HepG2 (cell line): Measurements from ENCODE around the gene NEK3. TPM values are rescaled to one million over a fixed set of nuclear protein-coding genes. Genes with fewer than 3 reads are reported as not detected.
A peak's percentile ranks its signal among the peaks of the same experiment; 100 is the strongest.
"Not testable (repeated sequence)": the region's sequence is repeated elsewhere in the genome, so short reads cannot be mapped to it uniquely, and the experiment has no call there.

Experiments used
- ATAC-seq: fragments of 200-7000 bp; cut with Tn5 transposase; 3 replicates; pipeline ENCODE4 v1.9.1; 2020; ENCODE audit warnings: mild to moderate bottlenecking, moderate library complexity
- BruUV-seq: library from RNA; stranded (reverse); fragments of 400-500 nt; replicated peaks from 2 replicates; lab custom pipeline; 2021; lab: Mats Ljungman, UMichigan
- CTCF ChIA-PET: fragments of 300-600 bp; formaldehyde crosslinking; extraction: SDS; loops from one replicate; lab custom pipeline; 2021; ENCODE audit warnings: low total read pairs, inconsistent platforms, low intra/inter-chr PET ratio; lab: Yijun Ruan, JAX
- POLR2A ChIA-PET: fragments of 350-600 bp; sonication (Branson Sonifier 250); formaldehyde crosslinking; loops from one replicate; lab custom pipeline; 2020; ENCODE audit warnings: antibody characterized with exemption, inconsistent platforms; lab: Yijun Ruan, JAX
- DNase-seq: peaks from one replicate; pipeline ENCODE4 v3.0.0-alpha.2; 2015; ENCODE audit warnings: low spot score
- FAIRE-seq: peaks from 3 replicates; lab custom pipeline; 2011; peaks lifted over from hg19 to GRCh38; lab: Jason Lieb, UNC
- H2AFZ ChIP-seq: one replicate; pipeline ENCODE4 v1.6.1; 2011; ENCODE audit warnings: low read length, inconsistent platforms
- H3K27ac ChIP-seq: fragments of 300-600 bp; 3 replicates; pipeline ENCODE4 v1.8.0; 2011; ENCODE audit warnings: mixed run types, mild to moderate bottlenecking, mixed read lengths, low read length, inconsistent platforms; ENCODE audit not compliant: insufficient read depth; ENCODE audit errors: extremely low read length
- H3K27me3 ChIP-seq, 2 experiments: fragments of 200-600 bp in 1 of 2; 2 replicates in 1 of 2; 3 replicates in 1 of 2; pipeline versions ENCODE4 v1.6.0 to v1.8.0; 2011; ENCODE audit warnings: low read length in 2 of 2, mild to moderate bottlenecking in 2 of 2, moderate library complexity in 2 of 2, inconsistent platforms in 1 of 2; ENCODE audit not compliant: insufficient read depth in 2 of 2, control insufficient read depth in 1 of 2
- H3K36me3 ChIP-seq, 2 experiments: fragments of 200-600 bp in 1 of 2; replicated peaks in 1 of 2; 2 replicates in 1 of 2; 3 replicates in 1 of 2; pipeline versions ENCODE4 v1.5.1 to v1.8.0; 2011; ENCODE audit warnings: low read length in 2 of 2, inconsistent platforms in 1 of 2; ENCODE audit not compliant: insufficient read depth in 2 of 2, control insufficient read depth in 1 of 2
- H3K4me1 ChIP-seq: 2 replicates; pipeline ENCODE4 v1.5.1; 2012; ENCODE audit warnings: low read length, inconsistent platforms; ENCODE audit not compliant: insufficient read depth
- H3K4me2 ChIP-seq: 2 replicates; pipeline ENCODE4 v1.6.0; 2011; ENCODE audit warnings: low read depth, low read length, inconsistent platforms
- H3K4me3 ChIP-seq, 3 experiments: fragments of 200-600 bp in 1 of 3; sonication (generic), shearing (Covaris generic) in 1 of 3; replicated peaks in 1 of 3; 2 replicates each; pipeline ENCODE4 v1.5.1; 2011 to 2016; ENCODE audit warnings: low read length in 3 of 3, inconsistent platforms in 2 of 3, low read depth in 2 of 3, mild to moderate bottlenecking in 2 of 3, control low read depth in 1 of 3, mixed read lengths in 1 of 3; ENCODE audit not compliant: insufficient read depth in 1 of 3
- H3K79me2 ChIP-seq: one replicate; pipeline ENCODE4 v1.6.1; 2011; ENCODE audit warnings: low read length, inconsistent platforms; ENCODE audit not compliant: insufficient read depth
- H3K9ac ChIP-seq: 2 replicates; pipeline ENCODE4 v1.6.0; 2011; ENCODE audit warnings: mild to moderate bottlenecking, low read depth, low read length, inconsistent platforms; ENCODE audit not compliant: insufficient read depth
- H3K9me3 ChIP-seq: 2 replicates; pipeline ENCODE4 v1.5.1; 2012; ENCODE audit warnings: mild to moderate bottlenecking, low read length
- H4K20me1 ChIP-seq: 2 replicates; pipeline ENCODE4 v1.6.0; 2011; ENCODE audit warnings: inconsistent platforms, mild to moderate bottlenecking, low read length, moderate library complexity; ENCODE audit not compliant: insufficient read depth
- BCL6 ChIP-seq: IDR thresholded peaks from 2 replicates; pipeline ENCODE4 v1.6.1; 2016; ENCODE audit warnings: missing genetic modification reagents, missing compliant biosample characterization
- CEBPG ChIP-seq: IDR thresholded peaks from 2 replicates; pipeline ENCODE4 v1.6.1; 2016
- EP300 ChIP-seq, 3 experiments: sonication (generic) in 1 of 3; formaldehyde crosslinking in 1 of 3; IDR thresholded peaks; 2 replicates each; pipeline versions ENCODE4 v1.5.1 to v1.6.1; 2011 to 2020; ENCODE audit warnings: low read depth in 2 of 3, low read length in 2 of 3, borderline replicate concordance in 1 of 3, improper control_type of control experiment in 1 of 3, mild to moderate bottlenecking in 1 of 3, missing genetic modification reagents in 1 of 3, moderate library complexity in 1 of 3
- FOSL2 ChIP-seq: sonication (generic); formaldehyde crosslinking; IDR thresholded peaks from 2 replicates; pipeline ENCODE4 v1.4.0; 2020; ENCODE audit warnings: missing genetic modification reagents
- FOXK1 ChIP-seq: sonication (generic); formaldehyde crosslinking; IDR thresholded peaks from 2 replicates; pipeline ENCODE4 v1.4.0; 2020; ENCODE audit warnings: low read depth, missing genetic modification reagents, borderline replicate concordance
- FOXP1 ChIP-seq, 2 experiments: fragments of 450-650 bp in 1 of 2; IDR thresholded peaks; 2 replicates each; pipeline ENCODE4 v1.6.1; 2017 to 2018; ENCODE audit warnings: antibody characterized with exemption in 1 of 2
- GATAD2A ChIP-seq: IDR thresholded peaks from 2 replicates; pipeline ENCODE4 v1.6.1; 2016
- HMG20A ChIP-seq: IDR thresholded peaks from 2 replicates; pipeline ENCODE4 v1.6.1; 2016; ENCODE audit warnings: borderline replicate concordance
- HNF4A ChIP-seq: sonication (generic); formaldehyde crosslinking; IDR thresholded peaks from 2 replicates; pipeline ENCODE4 v1.4.0; 2020; ENCODE audit warnings: missing genetic modification reagents
- KDM6A ChIP-seq: IDR thresholded peaks from 2 replicates; pipeline ENCODE4 v1.6.1; 2016; ENCODE audit warnings: low read depth
- NCOA2 ChIP-seq: sonication (generic); formaldehyde crosslinking; IDR thresholded peaks from 2 replicates; pipeline ENCODE4 v1.8.0; 2022; ENCODE audit warnings: inconsistent platforms
- NR2F6 ChIP-seq, 2 experiments: IDR thresholded peaks; 2 replicates each; pipeline ENCODE4 v1.6.1; 2016; ENCODE audit warnings: antibody characterized with exemption in 1 of 2, mild to moderate bottlenecking in 1 of 2
- PAXIP1 ChIP-seq: sonication (generic); formaldehyde crosslinking; conservative IDR thresholded peaks from 2 replicates; pipeline ENCODE4 v1.4.0; 2020; ENCODE audit warnings: mild to moderate bottlenecking, missing genetic modification reagents, moderate library complexity
- RARA ChIP-seq: IDR thresholded peaks from 2 replicates; pipeline ENCODE4 v1.6.1; 2016; ENCODE audit warnings: missing genetic modification reagents, missing compliant biosample characterization
- RXRA ChIP-seq: sonication (generic); formaldehyde crosslinking; IDR thresholded peaks from 2 replicates; pipeline ENCODE4 v1.5.1; 2020; ENCODE audit warnings: missing genetic modification reagents
- SALL1 ChIP-seq: sonication (generic); formaldehyde crosslinking; IDR thresholded peaks from 2 replicates; pipeline ENCODE4 v1.8.0; 2022; ENCODE audit warnings: mild to moderate bottlenecking, missing genetic modification reagents
- SAP130 ChIP-seq: IDR thresholded peaks from 2 replicates; pipeline ENCODE4 v1.6.1; 2016; ENCODE audit warnings: low read depth
- SOX13 ChIP-seq, 3 experiments: fragments of 450-650 bp in 1 of 3; sonication (generic) in 1 of 3; formaldehyde crosslinking in 1 of 3; IDR thresholded peaks in 2 of 3; conservative IDR thresholded peaks in 1 of 3; 2 replicates each; pipeline versions ENCODE4 v1.5.0 to v1.6.1; 2016 to 2020; ENCODE audit warnings: antibody characterized with exemption in 1 of 3, mild to moderate bottlenecking in 1 of 3, missing compliant biosample characterization in 1 of 3, missing genetic modification reagents in 1 of 3, moderate library complexity in 1 of 3
- SOX5 ChIP-seq: IDR thresholded peaks from 2 replicates; pipeline ENCODE4 v1.6.1; 2016; ENCODE audit warnings: borderline replicate concordance
- SOX6 ChIP-seq, 2 experiments: fragments of 450-650 bp in 1 of 2; sonication (generic) in 1 of 2; formaldehyde crosslinking in 1 of 2; IDR thresholded peaks; 2 replicates each; pipeline versions ENCODE4 v1.4.0 to v1.6.1; 2017 to 2020; ENCODE audit warnings: antibody characterized with exemption in 1 of 2, mild to moderate bottlenecking in 1 of 2, missing genetic modification reagents in 1 of 2
- WGBS: methylation state at CpG from one replicate; pipeline ENCODE4 v1.1.6; 2017; ENCODE audit warnings: low lambda C conversion rate; 5-methylcytosine and 5-hydroxymethylcytosine counted together
- in situ Hi-C: cut with HindIII; loops from 2 replicates; pipeline ENCODE4 v1.10.0; 2017; ENCODE audit warnings: low pct_unique_long_range_greater_than_20kb; ENCODE audit not compliant: extremely low pct_ligation_motif_present
- intact Hi-C: fragments of 100-400 bp; cut with micrococcal nuclease; formaldehyde crosslinking; loops from one replicate; pipeline ENCODE4 v1.10.0; 2022; ENCODE audit not compliant: unreplicated experiment
- polyA plus RNA-seq, 8 experiments: library from polyadenylated mRNA; depleted of rRNA in 3 of 8; stranded (reverse) in 7 of 8; unstranded in 1 of 8; fragments of >200 nt; fragmentation: Illumina TruSeq in 4 of 8; extraction: Trizol in 4 of 8; gene quantifications; 2 replicates each; pipeline versions ENCODE4 v1.2.1 to v1.2.3, GENCODE V29; 2011 to 2016; ENCODE audit warnings: low read depth in 4 of 8, missing spikeins in 1 of 8, mixed read lengths in 1 of 8; ENCODE audit not compliant: insufficient read depth in 1 of 8
- total RNA-seq, 5 experiments: library from RNA; depleted of rRNA; stranded (reverse); fragments of >200 nt; fragmentation: Illumina TruSeq; extraction: Trizol; gene quantifications; 2 replicates each; pipeline ENCODE4 v1.2.3, GENCODE V29; 2016; ENCODE audit warnings: low read depth in 1 of 5
- TF ChIP-seq, protein P1 (sequence below): sonication (generic); formaldehyde crosslinking; IDR thresholded peaks from 2 replicates; pipeline ENCODE4 v1.4.0; 2020; ENCODE audit warnings: missing genetic modification reagents, borderline replicate concordance

NEK3 gene
- total and polyA plus RNA-seq, 2 of the 13 experiments (the other 11 are each of a cell fraction or from before 2014, with no cell fraction given): 36.7 to 68.2 TPM

DNA sequence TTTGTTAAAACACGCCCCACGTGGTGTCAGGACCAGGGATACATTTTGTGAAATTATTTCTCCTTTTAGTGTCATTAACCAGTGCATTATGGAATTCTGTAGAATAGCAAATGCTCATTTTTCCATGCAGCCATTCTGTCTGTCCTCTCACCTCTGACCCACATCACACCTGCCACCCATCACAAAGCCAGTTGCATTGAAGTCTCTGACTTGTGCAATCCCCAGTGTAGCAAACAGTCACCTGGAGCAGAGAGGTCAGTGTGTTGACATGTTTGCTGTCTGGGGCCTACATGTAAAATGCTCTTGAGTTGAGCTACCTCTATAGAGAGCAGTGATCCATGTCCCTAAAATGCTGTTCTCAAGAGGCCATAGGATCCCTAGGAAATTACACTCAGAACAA, 47.9 kb upstream of the NEK3 start:
- WGBS: 6% methylated on average over 2 of the region's 2 CpGs
- BruUV-seq; CTCF ChIA-PET; H3K9me3 ChIP-seq; H3K9ac ChIP-seq; H3K36me3 ChIP-seq; H3K4me3 ChIP-seq; in situ Hi-C loops; H3K79me2 ChIP-seq; H3K27ac ChIP-seq; H3K27me3 ChIP-seq; H4K20me1 ChIP-seq; H2AFZ ChIP-seq; TF ChIP-seq SOX6 (IDR thresholded peaks at IDR 0.05); FOXP1 (IDR thresholded peaks at IDR 0.05); EP300 (CRISPR knock-in tag; IDR thresholded peaks at IDR 0.05; ENCODE audit: borderline replicate concordance); SOX13 (IDR thresholded peaks at IDR 0.05): not testable (repeated sequence)
- intact Hi-C loops: loop anchor here (10.0 kb wide), 1 partner anchor 233 kb away; no protein-coding TSS in a partner anchor
- FAIRE-seq (peak; percentile 89), ATAC-seq (peak; percentile 74), DNase-seq (peak; percentile 48)
- Histone ChIP-seq H3K4me1 (peaks cover 72% of the 10 kb centered on the region), H3K4me2 (peak overlapping the region; percentile 69)
- POLR2A ChIA-PET: interaction anchor here (1.5 kb wide), 1 partner anchor 46 kb away, joined by 3 read pairs; no protein-coding TSS in a partner anchor
- peak; percentile 27; the same call in 1 of the 2 replicates for TF ChIP-seq SOX6 (CRISPR knock-in tag; IDR thresholded peaks at IDR 0.05)
- peak; percentile 80; the same call in 1 of the 2 replicates for TF ChIP-seq FOXP1 (CRISPR knock-in tag; IDR thresholded peaks at IDR 0.05)
- TF ChIP-seq GATAD2A (CRISPR knock-in tag): peak; percentile 72
- TF ChIP-seq NR2F6 (IDR thresholded peaks at IDR 0.05): peak; percentile 77
- peak; percentile 85 for TF ChIP-seq NR2F6 (CRISPR knock-in tag; IDR thresholded peaks at IDR 0.05)
- TF ChIP-seq KDM6A (CRISPR knock-in tag): 0 out of 2 replicates have a peak, but pooled peaks have one; percentile 22
- TF ChIP-seq EP300 (IDR thresholded peaks at IDR 0.05; ENCODE audit: low read depth in 2 of 2, low read length in 2 of 2): peak in 1 of 2 experiments; percentile 48; a peak in 2 of 4 replicates
- TF ChIP-seq, protein P1, sequence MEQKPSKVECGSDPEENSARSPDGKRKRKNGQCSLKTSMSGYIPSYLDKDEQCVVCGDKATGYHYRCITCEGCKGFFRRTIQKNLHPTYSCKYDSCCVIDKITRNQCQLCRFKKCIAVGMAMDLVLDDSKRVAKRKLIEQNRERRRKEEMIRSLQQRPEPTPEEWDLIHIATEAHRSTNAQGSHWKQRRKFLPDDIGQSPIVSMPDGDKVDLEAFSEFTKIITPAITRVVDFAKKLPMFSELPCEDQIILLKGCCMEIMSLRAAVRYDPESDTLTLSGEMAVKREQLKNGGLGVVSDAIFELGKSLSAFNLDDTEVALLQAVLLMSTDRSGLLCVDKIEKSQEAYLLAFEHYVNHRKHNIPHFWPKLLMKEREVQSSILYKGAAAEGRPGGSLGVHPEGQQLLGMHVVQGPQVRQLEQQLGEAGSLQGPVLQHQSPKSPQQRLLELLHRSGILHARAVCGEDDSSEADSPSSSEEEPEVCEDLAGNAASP (CRISPR knock-in tag): peak; percentile 65; the same call in 1 of the 2 replicates
- peak; percentile 35; the same call in 1 of the 2 replicates for TF ChIP-seq HMG20A (CRISPR knock-in tag)
- peak; percentile 82 for TF ChIP-seq FOSL2
- peak; percentile 41; the same call in 1 of the 2 replicates for TF ChIP-seq NCOA2
- peak; percentile 80; the same call in 1 of the 2 replicates for TF ChIP-seq RXRA (CRISPR knock-in tag)
- peak; percentile 35; the same call in 1 of the 2 replicates for TF ChIP-seq FOXK1 (CRISPR knock-in tag)
- peak; percentile 12; the same call in 1 of the 2 replicates for TF ChIP-seq SALL1
- TF ChIP-seq SAP130 (CRISPR knock-in tag): peak; percentile 47
- TF ChIP-seq BCL6 (CRISPR knock-in tag): peak; percentile 61
- TF ChIP-seq HNF4A: peak; percentile 28; the same call in 1 of the 2 replicates
- TF ChIP-seq CEBPG (CRISPR knock-in tag): peak; percentile 72
- peak; percentile 57; the same call in 1 of the 2 replicates for TF ChIP-seq SOX5 (CRISPR knock-in tag)
- TF ChIP-seq SOX13 (CRISPR knock-in tag; conservative IDR thresholded peaks at IDR 0.05 in 1 of 2, IDR thresholded peaks at IDR 0.05 in 1 of 2): peak in 1 of 2 experiments; percentile 65; a peak in 2 of 4 replicates
- peak; percentile 49 for TF ChIP-seq PAXIP1 (CRISPR knock-in tag)
- peak; percentile 80 for TF ChIP-seq RARA (CRISPR knock-in tag)
